ENCODE data around the gene RAB31.
A peak's percentile ranks its signal among the peaks of the same experiment; 100 is the strongest.
"Not testable (repeated sequence)": the region's sequence is repeated elsewhere in the genome, so short reads cannot be mapped to it uniquely, and the experiment has no call there.

The RAB31 gene

DNA sequence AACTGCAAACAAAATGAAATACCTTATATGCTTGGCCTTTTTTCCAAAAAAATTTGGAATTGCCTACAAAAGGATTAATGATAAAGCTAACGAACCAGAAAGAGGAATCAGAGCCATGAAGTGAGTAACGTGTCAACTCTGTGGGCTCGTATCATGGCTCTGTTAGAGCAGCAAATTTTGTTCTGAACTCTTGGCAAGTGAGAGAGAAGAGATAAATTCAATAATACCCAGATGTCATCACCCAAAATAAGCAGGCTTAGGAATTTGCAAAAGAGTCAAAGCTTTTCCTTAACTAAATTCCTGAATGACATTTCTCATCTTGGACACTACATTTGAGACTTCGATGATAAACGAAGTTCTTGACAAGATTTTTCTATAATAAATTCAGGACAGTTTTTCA lies 182.1 kb downstream of the RAB31 start:
- DNase-seq (ENCODE audit: low spot score) = peak; percentile 47

DNA sequence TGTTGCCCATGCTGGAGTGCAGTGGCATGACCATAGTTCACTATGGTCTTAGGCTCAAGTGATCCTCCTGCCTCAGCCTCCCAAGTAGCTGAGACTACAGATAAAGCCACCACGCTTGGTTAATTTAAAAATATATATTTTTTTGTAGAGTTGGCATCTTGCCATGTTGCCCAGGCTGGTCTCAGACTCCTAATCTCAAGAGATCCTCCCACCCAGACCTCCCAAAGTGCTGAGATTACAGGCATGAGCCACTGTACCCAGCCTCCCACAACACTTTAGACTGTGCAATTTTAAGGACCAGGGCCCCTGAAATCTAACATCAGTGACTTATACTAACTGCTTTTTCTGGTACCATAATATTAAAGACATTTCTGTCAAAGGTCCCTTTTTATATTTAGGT lies 182.9 kb downstream of the RAB31 start:
- no peak for DNase-seq (ENCODE audit: low spot score)

- not testable (repeated sequence) for DNase-seq (ENCODE audit: low spot score)
Measured at GRCh38 chr18:9891515-9891914, 183.4 kb downstream of the RAB31 start.

GRCh38 chr18:9894454-9895068 lies 186.5 kb downstream of the RAB31 start:
- DNase-seq (ENCODE audit: low spot score) = no peak

DNA sequence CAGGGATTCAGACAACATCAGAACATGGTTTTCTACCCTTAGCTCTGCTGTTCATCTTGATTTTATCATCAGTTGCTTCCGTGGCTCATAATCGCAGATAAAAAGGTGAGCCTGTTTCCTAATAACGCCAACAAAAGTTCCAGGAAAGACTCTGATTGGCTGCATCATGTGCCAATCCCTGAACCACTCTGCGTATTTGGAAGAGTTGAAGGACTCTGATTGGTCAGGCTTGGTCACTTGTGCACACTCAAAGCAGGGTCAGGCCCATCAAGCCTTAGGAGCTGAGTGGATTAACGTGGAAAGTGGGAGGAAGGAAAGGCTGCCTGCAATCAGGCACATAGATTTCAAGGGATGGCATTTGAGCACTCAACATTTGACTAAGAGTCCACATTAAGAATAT lies 189.0 kb downstream of the RAB31 start:
- DNase-seq (ENCODE audit: low spot score) = no peak

DNA sequence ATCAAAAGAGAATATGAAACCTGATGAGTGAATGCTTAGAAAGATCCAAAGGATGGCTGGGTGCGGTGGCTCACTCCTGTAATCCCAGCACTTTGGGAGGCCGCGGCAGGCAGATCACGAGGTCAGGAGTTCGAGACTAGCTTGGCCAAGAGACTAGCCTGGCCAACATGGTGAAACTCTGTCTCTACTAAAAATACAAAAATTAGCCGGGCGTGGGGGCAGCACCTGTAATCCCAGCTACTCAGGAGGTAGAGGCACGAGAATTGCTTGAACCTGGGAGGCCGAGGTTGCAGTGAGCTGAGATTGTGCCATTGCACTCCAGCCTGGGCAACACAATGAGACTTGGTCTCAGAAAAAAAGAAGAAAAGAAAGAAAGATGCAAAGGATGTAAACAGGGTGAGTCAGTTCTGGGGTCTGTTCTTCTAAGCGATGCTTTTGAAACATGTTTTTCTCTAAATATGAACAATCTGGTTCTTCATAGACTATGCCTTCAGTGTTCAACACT lies 189.7 kb downstream of the RAB31 start:
- DNase-seq (ENCODE audit: low spot score) = not testable (repeated sequence)

GRCh38 chr18:9898792-9899549 lies 190.9 kb downstream of the RAB31 start:
- DNase-seq (ENCODE audit: low spot score) = peak; percentile 49

DNA sequence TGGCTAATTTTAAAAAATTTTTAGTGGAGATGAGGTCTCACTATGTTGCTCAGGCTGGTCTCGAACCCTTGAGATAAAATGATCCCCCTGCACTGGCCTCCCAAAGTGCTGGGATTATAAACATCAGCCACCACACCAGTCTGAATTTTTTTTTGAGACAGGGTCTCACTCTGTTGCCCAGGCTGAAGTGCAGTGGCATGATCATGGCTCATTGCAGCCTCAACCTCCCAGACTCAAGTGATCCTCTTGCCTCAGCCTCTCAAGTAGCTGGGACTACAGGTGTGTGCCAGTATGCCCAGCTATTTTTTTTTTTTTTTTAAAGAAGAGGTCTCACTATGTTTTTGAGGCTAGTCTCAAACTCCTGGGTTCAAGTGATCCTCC lies 191.4 kb downstream of the RAB31 start:
- DNase-seq (ENCODE audit: low spot score) = not testable (repeated sequence)

DNA sequence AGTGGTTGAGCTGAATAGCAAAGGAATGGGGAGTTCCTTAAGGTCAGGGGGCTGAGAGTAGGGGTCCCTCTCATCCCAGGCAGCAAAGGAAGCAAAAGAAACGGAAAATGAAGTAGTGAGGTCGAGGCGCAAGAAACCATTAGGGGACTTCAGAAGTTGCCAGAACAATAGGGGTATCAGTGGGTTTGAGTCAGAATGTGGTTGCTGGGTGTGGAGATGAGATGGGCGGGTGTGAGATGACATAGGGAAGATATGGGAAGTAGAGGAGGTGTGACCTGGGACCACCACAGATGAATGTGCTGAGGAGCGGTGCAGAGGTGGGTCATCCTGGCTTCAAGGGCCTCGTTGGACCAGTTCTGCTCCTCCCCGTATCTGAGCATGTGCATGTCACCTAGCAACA lies 192.6 kb downstream of the RAB31 start:
- no peak for DNase-seq (ENCODE audit: low spot score)

GRCh38 chr18:9901377-9901776 lies 193.3 kb downstream of the RAB31 start:
- DNase-seq (ENCODE audit: low spot score) = no peak

DNA sequence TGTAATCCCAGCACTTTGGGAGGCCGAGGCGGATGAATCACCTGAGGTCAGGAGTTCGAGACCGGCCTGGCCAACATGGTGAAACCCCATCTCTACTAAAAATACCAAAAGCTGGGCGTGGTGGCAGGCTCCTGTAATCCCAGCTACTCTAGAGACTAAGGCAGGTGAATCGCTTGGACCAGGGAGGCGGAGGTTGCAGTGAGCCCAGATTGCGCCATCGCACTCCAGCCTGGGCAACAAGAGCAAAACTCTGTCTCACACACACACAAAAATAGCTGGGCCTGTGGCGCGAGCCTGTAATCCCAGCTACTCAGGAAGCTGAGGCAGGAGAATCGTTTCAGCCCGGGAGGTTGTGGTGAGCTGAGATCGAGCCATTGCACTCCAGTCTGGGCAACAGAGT lies 194.2 kb downstream of the RAB31 start:
- DNase-seq (ENCODE audit: low spot score) = not testable (repeated sequence)

GRCh38 chr18:9902832-9903231 lies 194.7 kb downstream of the RAB31 start:
- DNase-seq (ENCODE audit: low spot score) = no peak

DNA sequence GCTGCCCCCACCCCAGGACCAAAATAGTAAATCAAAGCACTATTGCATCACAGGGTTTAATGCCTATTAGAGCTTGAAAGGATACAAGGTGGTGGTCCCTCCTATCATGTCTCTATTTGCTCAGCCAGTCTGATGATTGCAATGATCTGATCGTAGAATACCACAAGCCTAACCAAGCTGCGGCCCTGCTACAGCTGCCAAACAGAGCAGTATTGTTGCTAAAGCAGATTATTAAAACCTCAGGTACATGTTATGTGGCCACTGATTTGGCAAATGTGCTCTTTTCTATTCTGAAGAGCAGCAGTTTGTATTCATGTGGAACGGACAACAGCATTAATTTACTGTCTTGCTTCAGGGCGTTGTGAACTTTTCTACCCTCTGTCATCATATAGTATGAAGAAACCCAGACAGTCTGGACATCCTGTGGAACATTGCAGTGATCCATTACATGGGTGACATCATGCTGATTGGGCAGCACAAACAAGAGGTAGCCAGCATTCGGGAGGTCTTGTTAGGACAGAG lies 197.4 kb downstream of the RAB31 start:
- no peak for DNase-seq (ENCODE audit: low spot score)

DNA sequence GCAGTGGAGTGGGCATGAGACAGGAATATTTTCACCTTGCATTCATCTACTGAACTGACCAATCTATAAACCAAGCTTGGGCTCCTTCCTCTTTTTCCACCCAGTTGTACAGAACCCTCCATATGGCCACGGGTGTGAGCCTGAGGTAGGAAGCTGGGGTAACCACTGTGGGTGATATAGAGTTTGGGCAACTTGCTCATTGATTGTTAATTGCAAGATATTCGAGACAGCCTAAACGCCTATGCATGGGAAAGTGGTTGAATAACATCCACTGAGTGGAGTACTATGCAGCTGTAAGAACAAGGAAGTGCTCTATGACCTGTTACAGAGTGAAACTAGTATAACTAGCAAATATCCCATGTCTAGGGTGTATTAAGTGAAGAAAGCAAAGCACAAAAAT lies 198.4 kb downstream of the RAB31 start:
- no peak for DNase-seq (ENCODE audit: low spot score)

GRCh38 chr18:9907867-9908266 lies 199.8 kb downstream of the RAB31 start:
- no peak for DNase-seq (ENCODE audit: low spot score)

GRCh38 chr18:9910071-9910470 lies 202.0 kb downstream of the RAB31 start:
- no peak for DNase-seq (ENCODE audit: low spot score)

GRCh38 chr18:9910661-9911060 lies 202.6 kb downstream of the RAB31 start:
- DNase-seq (ENCODE audit: low spot score) = no peak

DNA sequence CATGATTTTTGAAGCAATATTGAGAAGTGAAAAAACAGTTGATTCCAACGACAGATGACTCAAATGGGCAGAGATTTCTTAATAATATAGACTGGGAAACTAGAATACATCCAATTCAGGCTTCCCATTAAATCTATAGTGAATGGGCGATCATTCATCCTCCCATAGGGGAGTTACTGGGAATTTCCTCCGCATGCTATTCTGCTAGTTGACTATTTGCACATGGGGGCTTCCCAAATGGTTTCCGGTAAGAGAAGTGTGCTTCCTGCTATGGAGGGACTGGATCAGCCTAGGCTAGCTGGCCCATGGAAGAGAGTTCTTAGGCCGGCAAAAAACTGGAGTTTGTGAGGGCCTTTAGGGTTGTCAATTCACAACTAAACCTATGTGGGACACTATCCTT lies 203.1 kb downstream of the RAB31 start:
- no peak for DNase-seq (ENCODE audit: low spot score)

Measured in GM03348 (cell line).